GM19240 (cell line): ENCODE data around the gene HOMER2.
"Not testable (repeated sequence)": the region's sequence is repeated elsewhere in the genome, so short reads cannot be mapped to it uniquely, and the experiment has no call there.

ENCODE experiments used
- DNase-seq: peaks from one replicate; pipeline ENCODE4 v3.0.0; 2011; ENCODE audit warnings: low spot score; ENCODE audit not compliant: insufficient read length

HOMER2 gene

DNA sequence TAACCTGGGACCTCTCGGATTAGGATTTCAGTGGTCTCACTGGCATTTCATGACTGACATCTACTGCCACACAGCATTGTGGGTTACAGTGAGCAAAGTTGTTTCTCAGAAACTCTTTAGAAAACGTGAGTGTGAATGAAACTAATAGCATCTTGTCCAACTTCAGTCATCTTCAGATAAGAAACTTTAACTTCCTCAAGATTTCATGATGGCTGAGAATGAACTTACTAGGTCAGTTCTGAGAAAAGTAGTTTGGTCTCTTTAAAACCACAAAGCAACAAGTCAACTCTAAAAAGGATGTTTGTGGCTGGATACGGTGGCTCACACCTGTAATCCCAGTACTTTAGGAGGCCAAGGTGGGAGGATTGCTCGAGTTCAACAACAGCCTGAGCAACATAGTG is 14.2 kb upstream of the HOMER2 start:
- DNase-seq, result no peak

DNA sequence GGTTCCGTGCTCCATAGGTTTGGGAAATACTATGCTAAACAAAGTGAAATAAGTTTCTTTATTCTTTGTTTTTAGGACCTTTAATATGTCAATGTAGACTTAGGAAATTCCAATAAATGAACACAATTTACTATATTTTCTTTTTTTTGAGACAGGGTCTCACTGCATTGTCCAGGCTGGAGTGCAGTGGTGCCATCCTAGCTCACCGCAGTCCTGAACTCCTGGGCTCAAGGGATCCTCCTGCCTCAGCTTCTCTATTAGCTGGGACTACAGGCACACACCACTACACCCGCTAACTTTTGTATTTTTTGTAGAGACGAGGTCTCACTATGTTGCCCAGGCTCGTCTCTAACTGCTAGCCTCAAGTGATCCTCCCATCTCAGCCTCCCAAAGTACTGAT is 12.4 kb upstream of the HOMER2 start:
- DNase-seq, result no peak

DNA sequence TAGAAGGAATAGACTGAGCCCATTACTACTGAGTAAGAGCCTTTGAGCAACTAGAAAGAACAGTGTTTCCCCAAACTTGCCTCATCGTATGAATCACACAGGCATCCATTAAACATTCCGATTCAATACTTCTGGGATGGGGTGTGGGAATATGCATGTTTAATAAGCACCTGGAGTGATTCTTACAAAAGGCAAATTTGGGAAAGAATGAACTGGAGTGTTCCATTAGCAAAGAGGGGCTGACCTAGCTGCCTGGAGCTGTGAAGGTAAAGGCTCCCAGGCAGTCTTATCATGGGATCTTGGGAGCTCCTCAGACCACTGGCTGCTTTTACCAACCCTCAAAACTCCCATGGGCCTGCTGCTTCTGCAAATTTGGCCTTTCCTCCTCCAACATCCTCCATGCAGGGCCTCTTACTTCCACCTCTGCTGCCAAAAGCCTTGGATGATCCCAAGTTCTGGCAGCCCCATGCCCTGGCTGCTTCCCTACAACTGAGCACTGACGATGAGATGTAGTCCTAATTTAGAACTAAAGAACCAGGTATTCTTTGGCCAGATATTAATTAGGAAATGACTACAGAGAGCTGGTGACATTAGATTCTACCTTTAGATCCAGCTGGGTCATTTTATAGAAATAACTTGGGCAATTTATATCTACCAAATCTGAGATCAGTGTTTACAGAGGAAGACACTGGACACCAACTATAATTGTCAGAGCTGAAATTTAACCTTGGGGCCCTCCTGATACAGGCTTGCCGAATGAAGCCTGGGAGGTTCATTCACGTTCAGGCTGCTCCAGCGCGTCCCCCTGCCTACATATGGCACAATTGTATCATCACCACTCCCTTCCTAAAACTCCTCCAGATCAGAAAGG is 11.2 kb upstream of the HOMER2 start:
- no peak for DNase-seq

GRCh38 chr15:82960766-82961165 is 8.2 kb upstream of the HOMER2 start:
- no peak for DNase-seq

GRCh38 chr15:82959423-82959822 is 6.9 kb upstream of the HOMER2 start:
- no peak for DNase-seq

- no peak for DNase-seq
These were observed 6.1 kb upstream of the HOMER2 start for GRCh38 chr15:82958638-82959037.

GRCh38 chr15:82951472-82952157 is 905 bp downstream of the HOMER2 start:
- no peak for DNase-seq

GRCh38 chr15:82950746-82951370 is 1.7 kb downstream of the HOMER2 start:
- no peak for DNase-seq

- no peak for DNase-seq
These were observed 2.2 kb downstream of the HOMER2 start for GRCh38 chr15:82950295-82950694.

- no peak for DNase-seq
These were observed 6.3 kb downstream of the HOMER2 start for GRCh38 chr15:82946155-82946701.

- no peak for DNase-seq
These were observed 7.2 kb downstream of the HOMER2 start for GRCh38 chr15:82945326-82945725.

- DNase-seq, result no peak
These were observed 7.7 kb downstream of the HOMER2 start for GRCh38 chr15:82944821-82945220.

GRCh38 chr15:82944056-82944455 is 8.5 kb downstream of the HOMER2 start:
- DNase-seq, result no peak

- DNase-seq, result no peak
These were observed 9.3 kb downstream of the HOMER2 start for GRCh38 chr15:82943176-82943575.

GRCh38 chr15:82942691-82943090 is 9.8 kb downstream of the HOMER2 start:
- DNase-seq, result no peak

GRCh38 chr15:82939678-82940077 is 12.8 kb downstream of the HOMER2 start:
- not testable (repeated sequence) for DNase-seq

- no peak for DNase-seq
These were observed 14.8 kb downstream of the HOMER2 start for GRCh38 chr15:82937712-82938058.

DNA sequence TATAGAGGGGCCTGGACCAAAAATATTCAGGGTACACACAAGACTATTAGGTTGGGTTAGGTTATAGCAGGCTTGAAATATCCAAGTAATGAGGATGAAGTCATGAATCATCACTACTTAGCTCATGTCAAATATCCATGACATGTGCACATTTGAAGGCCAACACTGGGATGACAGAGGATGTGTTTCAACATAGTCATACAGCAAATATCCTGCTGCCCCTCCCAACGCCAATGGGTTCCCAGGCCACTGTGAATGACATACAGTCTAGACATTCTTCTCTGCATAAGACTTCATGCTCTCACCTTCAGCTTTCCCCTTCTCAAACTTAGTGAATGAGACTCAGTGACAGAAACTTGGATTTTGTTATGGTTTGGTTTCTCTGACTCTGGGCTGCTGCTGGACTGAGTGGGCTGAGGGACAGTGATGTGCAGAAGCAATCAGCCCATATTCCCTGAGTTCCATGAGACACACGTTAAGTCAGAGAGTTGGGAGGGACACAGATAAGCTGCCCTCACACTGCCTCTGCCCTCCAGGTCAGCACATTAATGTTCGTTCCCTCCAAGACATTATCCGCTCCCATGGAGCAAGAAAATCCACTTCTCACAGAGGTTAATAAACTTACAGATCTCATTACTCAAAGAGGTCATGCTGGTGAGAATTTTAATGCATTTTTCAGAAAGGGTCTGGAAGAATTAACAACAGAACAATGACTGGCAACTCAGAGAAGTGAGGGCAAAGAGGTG is 15.4 kb downstream of the HOMER2 start:
- DNase-seq, result no peak

GRCh38 chr15:82935382-82935781 is 17.1 kb downstream of the HOMER2 start:
- DNase-seq, result no peak

DNA sequence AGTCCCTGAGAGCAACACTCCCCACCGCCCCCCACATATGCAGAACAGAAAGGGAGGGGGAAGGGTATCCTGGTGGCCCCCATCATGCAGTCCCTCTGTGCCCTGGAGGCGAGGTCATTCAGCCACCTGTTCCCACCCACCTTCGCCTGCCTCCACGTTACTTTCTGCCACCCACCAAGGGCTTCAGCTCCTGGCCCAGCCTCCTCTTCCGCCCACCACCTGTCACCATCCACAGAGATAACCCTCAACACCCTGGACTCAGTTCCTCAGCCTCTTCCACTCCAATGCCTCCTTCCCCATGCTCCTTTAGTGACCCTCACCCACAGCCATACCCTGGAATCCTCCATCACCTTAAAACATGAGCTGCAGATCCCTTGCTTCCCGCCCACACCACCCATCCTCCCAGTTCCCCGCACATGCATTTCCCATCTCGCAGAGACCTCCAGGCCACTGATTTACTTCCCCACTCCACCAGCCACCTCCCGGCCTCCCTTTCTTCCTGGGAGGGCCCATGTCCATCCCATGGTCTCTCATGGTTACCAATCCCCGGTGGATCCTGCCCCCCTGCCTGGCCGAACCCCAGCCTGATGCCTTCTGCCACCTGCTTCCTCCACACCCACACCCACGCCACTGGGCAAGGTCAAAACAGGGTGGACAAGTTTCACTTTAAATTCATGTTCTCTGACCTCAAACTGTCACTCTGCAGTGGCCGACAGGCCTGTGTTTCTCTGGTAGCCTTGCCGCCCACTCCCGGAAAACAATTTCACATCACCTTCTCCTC is 18.2 kb downstream of the HOMER2 start:
- DNase-seq, result no peak

DNA sequence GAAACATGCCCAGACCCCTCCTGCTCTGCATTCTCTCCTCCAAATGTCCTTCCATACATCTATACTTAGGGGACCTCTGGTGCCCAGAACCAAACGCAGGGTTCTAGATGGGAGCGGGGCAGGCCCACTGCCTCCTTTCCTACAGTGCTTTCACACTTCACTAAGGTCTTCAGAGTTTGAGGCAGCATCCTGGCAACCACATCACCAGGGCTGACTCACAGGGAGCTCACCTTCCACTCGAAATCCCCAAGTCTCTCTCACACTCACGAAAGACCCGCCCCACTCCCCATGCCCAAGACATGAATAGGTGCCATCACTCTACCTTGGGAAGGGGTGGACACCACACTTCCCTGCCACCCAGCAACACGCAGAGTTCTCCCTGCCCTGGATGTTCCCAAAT is 18.9 kb downstream of the HOMER2 start:
- DNase-seq, result no peak
